GM12801 (cell line): ENCODE data around the gene CLEC16A.

Experiments
- TF ChIP-seq, protein P1 (sequence below): IDR thresholded peaks from one replicate; pipeline ENCODE4 v1.5.1; 2011; ENCODE audit warnings: control low read depth; ENCODE audit not compliant: insufficient read length; ENCODE audit errors: extremely low read depth

Gene CLEC16A

DNA sequence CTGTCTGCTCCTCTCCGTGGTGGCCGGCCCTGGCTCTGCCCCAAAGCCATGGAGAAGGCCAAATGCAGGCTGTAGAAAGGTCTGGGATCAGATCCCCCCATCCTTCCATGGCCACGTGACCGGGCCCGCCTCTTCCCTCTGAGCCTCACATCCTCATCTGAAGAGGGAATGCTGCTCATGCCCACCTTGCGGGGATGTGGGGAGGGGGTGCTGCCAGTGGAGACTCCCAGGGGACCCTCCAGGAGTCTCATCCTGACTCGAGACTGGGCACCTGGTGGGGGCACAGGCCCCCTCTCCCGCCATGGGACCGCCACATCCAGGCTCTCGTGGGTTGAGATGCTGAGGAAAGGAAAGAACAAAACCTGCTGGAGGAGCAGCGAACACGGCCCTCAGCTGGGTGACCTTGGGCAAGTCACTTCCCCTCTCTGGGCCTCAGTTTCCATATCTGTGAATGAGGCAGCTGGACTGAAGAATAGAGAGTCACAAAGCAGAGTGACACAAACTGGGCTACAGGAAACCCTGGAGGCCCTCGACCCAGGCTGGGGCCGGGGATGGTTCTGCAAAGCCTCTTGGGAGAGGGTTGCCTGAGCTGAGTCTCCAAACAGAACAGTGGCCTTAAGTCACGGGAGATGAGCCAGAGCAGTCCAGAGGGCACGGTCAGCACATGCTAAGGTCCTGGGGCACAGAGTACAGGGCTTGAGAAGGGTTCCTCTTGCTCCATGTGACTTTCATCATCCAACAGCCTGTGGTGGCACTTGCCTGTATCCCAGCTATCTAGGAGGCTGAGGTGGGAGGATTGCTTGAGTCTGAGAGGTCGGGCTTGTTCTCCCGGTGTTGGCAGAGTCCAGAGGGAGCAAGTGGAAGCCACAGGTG is 281.5 kb downstream of the CLEC16A start:
- TF ChIP-seq, protein P1, sequence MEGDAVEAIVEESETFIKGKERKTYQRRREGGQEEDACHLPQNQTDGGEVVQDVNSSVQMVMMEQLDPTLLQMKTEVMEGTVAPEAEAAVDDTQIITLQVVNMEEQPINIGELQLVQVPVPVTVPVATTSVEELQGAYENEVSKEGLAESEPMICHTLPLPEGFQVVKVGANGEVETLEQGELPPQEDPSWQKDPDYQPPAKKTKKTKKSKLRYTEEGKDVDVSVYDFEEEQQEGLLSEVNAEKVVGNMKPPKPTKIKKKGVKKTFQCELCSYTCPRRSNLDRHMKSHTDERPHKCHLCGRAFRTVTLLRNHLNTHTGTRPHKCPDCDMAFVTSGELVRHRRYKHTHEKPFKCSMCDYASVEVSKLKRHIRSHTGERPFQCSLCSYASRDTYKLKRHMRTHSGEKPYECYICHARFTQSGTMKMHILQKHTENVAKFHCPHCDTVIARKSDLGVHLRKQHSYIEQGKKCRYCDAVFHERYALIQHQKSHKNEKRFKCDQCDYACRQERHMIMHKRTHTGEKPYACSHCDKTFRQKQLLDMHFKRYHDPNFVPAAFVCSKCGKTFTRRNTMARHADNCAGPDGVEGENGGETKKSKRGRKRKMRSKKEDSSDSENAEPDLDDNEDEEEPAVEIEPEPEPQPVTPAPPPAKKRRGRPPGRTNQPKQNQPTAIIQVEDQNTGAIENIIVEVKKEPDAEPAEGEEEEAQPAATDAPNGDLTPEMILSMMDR, result no peak

DNA sequence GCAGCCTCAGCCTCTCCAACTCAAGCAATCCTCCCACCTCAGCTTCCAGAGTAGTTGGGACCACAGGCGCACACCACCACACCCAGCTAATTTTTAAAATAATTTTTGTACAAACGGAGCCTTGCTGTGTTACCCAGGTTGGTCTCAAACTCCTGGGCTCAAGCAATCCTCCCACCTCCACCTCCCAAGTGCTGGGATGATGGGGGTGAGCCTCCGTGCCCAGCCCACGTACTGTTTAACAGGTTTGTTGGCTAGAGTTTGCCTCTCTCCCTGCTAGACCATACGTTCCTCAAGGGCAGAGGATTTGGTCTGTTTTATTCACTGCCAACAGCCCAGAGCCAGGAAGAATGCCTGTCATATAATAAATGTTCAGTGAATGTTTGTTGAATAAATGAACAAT is 285.1 kb downstream of the CLEC16A start:
- TF ChIP-seq, protein P1, result no peak

DNA sequence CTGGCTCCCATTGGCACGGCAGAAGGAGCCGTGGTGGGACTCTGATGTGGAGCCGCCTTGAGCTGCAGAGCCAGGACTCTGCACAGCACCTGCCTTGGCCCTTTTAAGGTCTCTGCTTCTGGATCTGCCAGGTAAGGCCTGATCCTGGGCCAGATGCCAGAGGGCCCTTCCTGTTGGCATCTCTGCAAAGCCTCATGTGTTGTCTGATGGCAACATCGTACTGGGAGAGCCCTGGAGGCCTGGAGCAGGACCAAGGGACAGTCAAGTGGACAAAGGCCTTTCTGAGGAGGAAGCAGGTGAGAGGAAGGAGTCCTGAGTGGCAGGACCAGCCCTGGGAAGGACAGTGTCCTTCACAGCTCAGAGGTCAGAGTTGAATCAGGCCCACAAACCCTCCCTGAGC is 285.5 kb downstream of the CLEC16A start:
- TF ChIP-seq, protein P1, result no peak

DNA sequence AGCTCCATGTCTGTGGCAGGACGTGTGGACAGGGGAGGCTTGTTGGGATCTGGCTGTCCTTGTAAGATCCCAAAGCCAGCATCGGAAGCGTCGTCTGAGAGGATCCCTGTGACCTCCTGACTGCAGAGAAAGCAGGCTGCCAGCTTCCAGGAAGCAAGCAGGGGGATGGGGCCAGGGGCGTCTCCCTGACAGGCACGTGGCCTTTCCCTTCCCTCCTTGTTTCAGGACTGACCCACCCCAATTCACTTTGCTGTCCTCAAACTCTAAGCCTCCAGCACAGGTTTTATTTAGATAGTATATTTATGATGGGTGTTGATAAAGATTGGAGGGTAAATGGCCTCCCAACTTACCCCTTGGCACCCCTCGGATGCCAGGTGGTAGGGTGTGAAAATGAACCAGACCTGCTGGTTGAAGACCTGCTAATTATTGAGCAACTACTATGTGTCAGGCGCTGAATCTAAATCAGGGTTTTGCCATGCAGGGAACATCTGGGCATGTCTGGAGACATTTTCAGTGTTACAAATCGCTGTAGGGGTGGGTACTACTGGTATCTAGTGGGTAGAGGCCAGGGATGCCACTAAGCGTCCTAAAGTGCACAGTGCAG is 287.1 kb downstream of the CLEC16A start:
- TF ChIP-seq, protein P1, result no peak
